Thymus (tissue), 11 donors: ENCODE results near the gene EFNA3. TPM values are rescaled to one million over a fixed set of nuclear protein-coding genes. Genes with fewer than 3 reads are reported as not detected.

Experiments
- DNase-seq, 9 donors: peaks; one replicate each; pipeline ENCODE4 v3.0.0-alpha.2; 2013; ENCODE audit warnings: low spot score in 9 of 9, low read depth in 6 of 9, missing footprints in 1 of 9
- H3K27ac ChIP-seq, 2 donors: one replicate each; pipeline ENCODE4 v1.5.1; 2013; ENCODE audit warnings: control low read depth in 1 of 2, low read depth in 1 of 2, low read length in 1 of 2, mild to moderate bottlenecking in 1 of 2, moderate library complexity in 1 of 2
- H3K27me3 ChIP-seq, 2 donors: one replicate each; pipeline ENCODE4 v1.5.1; 2013; ENCODE audit warnings: low read length in 1 of 2; ENCODE audit not compliant: control insufficient read depth in 2 of 2, insufficient read depth in 1 of 2
- H3K36me3 ChIP-seq, 2 donors: one replicate each; pipeline ENCODE4 v1.5.1; 2013; ENCODE audit warnings: low read length in 1 of 2, mild to moderate bottlenecking in 1 of 2, moderate library complexity in 1 of 2; ENCODE audit not compliant: control insufficient read depth in 2 of 2, insufficient read depth in 2 of 2
- H3K4me1 ChIP-seq, 2 donors: one replicate each; pipeline ENCODE4 v1.5.1; 2013; ENCODE audit warnings: low read length in 2 of 2; ENCODE audit not compliant: control insufficient read depth in 2 of 2, insufficient read depth in 2 of 2
- H3K4me3 ChIP-seq, 2 donors: one replicate each; pipeline ENCODE4 v1.5.1; 2013; ENCODE audit warnings: low read length in 2 of 2, control low read depth in 1 of 2, mild to moderate bottlenecking in 1 of 2
- H3K9me3 ChIP-seq, 2 donors: one replicate each; pipeline ENCODE4 v1.5.1; 2013; ENCODE audit warnings: low read length in 1 of 2, mild to moderate bottlenecking in 1 of 2; ENCODE audit not compliant: control insufficient read depth in 2 of 2, insufficient read depth in 1 of 2
- WGBS: extraction: QIAGEN DNeasy Blood & Tissue Kit; methylation state at CpG from one replicate; pipeline ENCODE4 v1.1.7; 2013; 5-methylcytosine and 5-hydroxymethylcytosine counted together
- polyA plus RNA-seq: library from polyadenylated mRNA; stranded (reverse); fragments of 200-250 nt; gene quantifications from one replicate; pipeline ENCODE4 v1.2.3, GENCODE V29; 2013
- total RNA-seq: library from RNA; stranded (reverse); fragments of 120-200 nt; gene quantifications from one replicate; pipeline ENCODE4 v1.2.4, GENCODE V29; 2013
- donor health status: healthy.

The EFNA3 gene
- total and polyA plus RNA-seq, 2 donors, result 2.1 to 3.4 TPM

- Histone ChIP-seq H3K36me3 (no peaks in the 10 kb centered on the region), H3K27ac (no peak overlapping the region), H3K4me1 (peaks cover 16 to 65% of the 10 kb centered on the region in 2 donors), H3K27me3 (peaks cover 63 to 95% of the 10 kb centered on the region in 2 donors), H3K4me3 (peak overlapping the region; percentile 22 to 37), H3K9me3 (peaks cover 0 to 15% of the 10 kb centered on the region in 2 donors)
- no peak for DNase-seq
- WGBS, result 2% methylated on average over 67 of the region's 67 CpGs
Observed at GRCh38 chr1:155079487-155080311, 1.1 kb downstream of the EFNA3 start.

DNA sequence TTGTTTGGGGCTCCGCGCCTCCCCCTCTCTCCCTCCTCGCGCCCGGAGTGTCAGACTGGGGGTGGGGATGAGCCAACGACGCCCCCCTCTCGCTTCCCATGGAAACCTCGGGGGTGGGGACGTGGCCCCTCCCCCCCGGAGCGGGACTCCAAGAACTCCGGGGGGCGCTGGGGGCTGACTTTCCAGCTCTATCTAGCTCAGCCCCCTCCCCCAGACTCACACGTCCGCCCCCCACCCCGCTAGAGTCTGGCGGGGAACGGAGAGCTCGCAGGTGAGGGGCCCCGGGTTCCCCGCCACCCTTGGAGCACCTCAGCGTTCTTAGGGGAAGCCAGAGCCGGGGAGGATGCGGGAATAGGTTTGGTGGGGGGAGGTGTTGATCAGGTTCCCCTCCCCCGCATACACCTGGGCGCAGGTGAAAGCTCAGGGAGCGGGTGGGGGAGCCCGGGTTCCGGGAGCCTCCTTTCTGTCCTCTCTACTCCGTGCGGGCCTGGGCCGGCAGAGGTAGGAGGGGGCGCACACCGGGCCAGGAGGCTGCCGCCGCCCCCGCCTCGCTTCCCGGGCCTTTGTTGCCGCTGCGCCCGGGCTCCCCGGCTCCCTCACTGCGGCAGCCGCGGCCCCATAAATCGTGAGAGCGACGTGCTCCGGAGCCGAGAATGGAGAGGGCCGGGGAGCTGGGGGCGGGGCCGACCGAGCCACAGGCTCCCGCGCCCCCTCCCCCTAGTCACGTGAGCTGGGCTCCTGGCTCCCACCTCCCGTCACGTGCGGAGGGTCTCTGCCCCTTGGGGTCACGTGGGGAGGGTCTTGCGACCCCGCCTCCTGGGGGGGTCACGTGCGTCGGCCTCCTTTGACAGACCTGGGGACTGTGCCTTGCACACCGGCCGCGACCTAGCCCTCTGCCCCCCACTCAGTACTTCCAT, 1.9 kb downstream of the EFNA3 start:
- DNase-seq, result peak in 3 of 9 donors; percentile 43 to 75 (median 61)
- Histone ChIP-seq H3K27me3 (peaks cover 63 to 88% of the 10 kb centered on the region in 2 donors), H3K9me3 (peaks cover 0 to 15% of the 10 kb centered on the region in 2 donors), H3K36me3 (no peaks in the 10 kb centered on the region), H3K4me3 (peak overlapping the region; percentile 18 to 36), H3K4me1 (peaks cover 17 to 68% of the 10 kb centered on the region in 2 donors), H3K27ac (no peak overlapping the region)
- WGBS, result 1% methylated on average over 71 of the region's 71 CpGs

DNA sequence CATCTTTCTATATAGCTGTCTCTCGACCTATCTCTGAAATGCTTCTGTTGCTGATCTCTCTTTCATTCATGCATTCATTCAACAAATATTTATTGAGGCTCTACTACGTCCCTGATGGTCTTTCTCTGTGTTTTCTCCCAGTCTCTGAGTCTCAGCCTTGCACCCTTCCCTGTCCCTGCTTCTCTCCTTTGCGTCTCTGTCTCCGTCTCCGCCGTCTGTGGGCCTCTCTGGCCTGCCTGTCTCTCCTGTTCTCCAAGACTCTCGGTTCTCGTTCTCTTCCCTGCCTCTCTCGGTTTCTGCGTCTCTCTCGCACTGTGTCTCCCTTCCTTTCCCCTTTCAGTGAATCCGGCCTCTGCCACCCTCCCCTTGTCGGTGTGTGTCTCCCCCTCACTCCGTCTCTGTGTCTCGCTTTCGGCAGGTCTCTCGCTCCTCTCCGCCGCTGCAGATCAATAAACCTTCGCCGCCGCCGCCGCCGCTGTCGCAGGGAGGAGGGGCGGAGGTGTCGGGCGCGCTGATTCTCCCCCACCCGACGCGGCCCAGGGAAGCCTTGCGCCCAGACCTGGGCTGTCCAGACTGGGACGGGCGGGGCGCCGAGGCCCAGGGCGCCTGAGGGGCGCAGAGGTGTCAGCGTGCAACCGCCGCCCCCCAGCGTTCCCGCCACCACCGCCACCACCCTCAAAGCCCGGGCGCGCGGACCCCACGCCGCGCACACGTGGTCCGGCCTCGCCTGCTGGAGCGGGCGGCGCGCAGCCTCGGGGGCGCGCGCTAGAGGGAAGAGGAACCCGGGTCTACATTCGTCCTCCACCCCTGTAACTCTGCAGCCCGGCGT, 3.0 kb downstream of the EFNA3 start:
- Histone ChIP-seq H3K4me3 (peak overlapping the region in 1 of 2 donors; percentile 29), H3K36me3 (no peaks in the 10 kb centered on the region), H3K4me1 (peaks cover 26 to 76% of the 10 kb centered on the region in 2 donors), H3K9me3 (peaks cover 0 to 15% of the 10 kb centered on the region in 2 donors), H3K27ac (no peak overlapping the region), H3K27me3 (peaks cover 63 to 83% of the 10 kb centered on the region in 2 donors)
- DNase-seq, result peak in 1 of 9 donors; percentile 43
- 4% methylated on average over 68 of the region's 68 CpGs for WGBS

DNA sequence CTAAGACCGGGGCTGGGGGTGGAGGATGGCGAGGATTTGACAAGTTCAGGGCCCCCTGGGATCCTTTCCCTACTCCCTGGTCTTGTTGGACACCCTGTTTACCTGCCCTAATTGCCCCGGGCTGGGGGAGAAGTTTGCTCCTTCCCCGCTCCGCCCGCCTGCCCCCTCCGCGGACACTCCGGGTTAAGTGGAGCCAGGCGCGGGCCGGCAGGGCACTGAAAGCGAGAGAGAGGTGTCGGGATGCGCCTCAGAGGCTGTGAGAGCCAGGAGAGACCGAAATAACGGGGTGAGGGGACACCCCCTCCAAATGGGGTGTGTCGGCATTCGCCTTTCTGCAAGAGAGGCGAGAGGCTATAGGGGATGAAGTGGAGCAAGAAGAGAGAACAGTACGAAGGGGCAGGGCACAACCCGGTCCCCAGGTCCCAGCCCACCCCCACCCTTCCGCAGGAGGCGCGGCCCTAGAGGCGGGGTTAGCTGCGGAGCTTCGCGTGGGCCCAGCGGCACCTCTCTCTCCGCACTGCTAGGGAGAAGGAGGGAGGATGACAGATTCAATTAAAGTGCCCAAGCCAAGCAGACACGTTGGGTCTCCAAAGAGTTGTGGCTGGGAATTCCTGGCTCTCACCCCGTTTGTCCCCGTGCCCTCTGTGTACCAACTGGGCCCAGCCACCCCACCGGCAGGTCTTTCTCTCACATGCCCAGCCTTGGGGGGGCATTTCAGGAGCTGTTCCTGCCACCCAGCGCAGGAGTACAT, 3.8 kb downstream of the EFNA3 start:
- H3K27me3 ChIP-seq, result peaks cover 63 to 75% of the 10 kb centered on the region in 2 donors
- no peak for DNase-seq
- peaks cover 0 to 15% of the 10 kb centered on the region in 2 donors for H3K9me3 ChIP-seq
- H3K4me1 ChIP-seq, result peaks cover 26 to 72% of the 10 kb centered on the region in 2 donors
- WGBS, result 7% methylated on average over 36 of the region's 36 CpGs
- no peak overlapping the region for H3K27ac ChIP-seq
- peak overlapping the region in 1 of 2 donors; percentile 29 for H3K4me3 ChIP-seq
- no peaks in the 10 kb centered on the region for H3K36me3 ChIP-seq

- H3K4me1 ChIP-seq, result peaks cover 26 to 72% of the 10 kb centered on the region in 2 donors
- 83% methylated on average over 6 of the region's 6 CpGs for WGBS
- no peaks in the 10 kb centered on the region for H3K36me3 ChIP-seq
- H3K9me3 ChIP-seq, result peaks cover 0 to 15% of the 10 kb centered on the region in 2 donors
- no peak for DNase-seq
- no peak overlapping the region for H3K4me3 ChIP-seq
- peaks cover 60 to 68% of the 10 kb centered on the region in 2 donors for H3K27me3 ChIP-seq
- H3K27ac ChIP-seq, result no peak overlapping the region
Observed at GRCh38 chr1:155083052-155083541, 4.5 kb downstream of the EFNA3 start.

GRCh38 chr1:155083865-155084721, 5.5 kb downstream of the EFNA3 start:
- peaks cover 52 to 61% of the 10 kb centered on the region in 2 donors for H3K27me3 ChIP-seq
- H3K4me1 ChIP-seq, result peaks cover 26 to 68% of the 10 kb centered on the region in 2 donors
- no peak overlapping the region for H3K27ac ChIP-seq
- H3K36me3 ChIP-seq, result no peaks in the 10 kb centered on the region
- H3K4me3 ChIP-seq, result peak overlapping the region in 1 of 2 donors; percentile 72
- no peak for DNase-seq
- 32% methylated on average over 21 of the region's 21 CpGs for WGBS
- peaks cover 0 to 12% of the 10 kb centered on the region in 2 donors for H3K9me3 ChIP-seq

GRCh38 chr1:155084722-155085503, 6.3 kb downstream of the EFNA3 start:
- Histone ChIP-seq H3K4me1 (peaks cover 26 to 60% of the 10 kb centered on the region in 2 donors), H3K9me3 (peaks cover 0 to 8% of the 10 kb centered on the region in 2 donors), H3K4me3 (peak overlapping the region; percentile 72 to 86), H3K27me3 (peaks cover 45 to 53% of the 10 kb centered on the region in 2 donors), H3K36me3 (no peaks in the 10 kb centered on the region), H3K27ac (peak overlapping the region; percentile 89 to 95)
- under 1% methylated on average over 67 of the region's 67 CpGs for WGBS
- peak; percentile 88 to 97 (median 94) for DNase-seq
